ENCODE measurements around the gene SLC44A4.

SLC44A4 gene

GRCh38 chr6:31900917-31901414 lies 22.2 kb upstream of the SLC44A4 start:
- FAIRE-seq, result no peak

GRCh38 chr6:31899882-31900722 lies 21.3 kb upstream of the SLC44A4 start:
- no peak for FAIRE-seq

- FAIRE-seq, result no peak
Measured at GRCh38 chr6:31899215-31899614, 20.4 kb upstream of the SLC44A4 start.

- no peak for FAIRE-seq
Measured at GRCh38 chr6:31898383-31899011, 19.7 kb upstream of the SLC44A4 start.

- no peak for FAIRE-seq
Measured at GRCh38 chr6:31897612-31898382, 19.0 kb upstream of the SLC44A4 start, which contains the start of gene EHMT2. Gene EHMT2, minus strand, starts transcription at chr6:31897698. Its CDS starts 21 bp downstream, at chr6:31897677.

GRCh38 chr6:31896856-31897611 lies 18.2 kb upstream of the SLC44A4 start:
- FAIRE-seq, result no peak

- no peak for FAIRE-seq
Measured at GRCh38 chr6:31896493-31896855, 17.7 kb upstream of the SLC44A4 start.

DNA sequence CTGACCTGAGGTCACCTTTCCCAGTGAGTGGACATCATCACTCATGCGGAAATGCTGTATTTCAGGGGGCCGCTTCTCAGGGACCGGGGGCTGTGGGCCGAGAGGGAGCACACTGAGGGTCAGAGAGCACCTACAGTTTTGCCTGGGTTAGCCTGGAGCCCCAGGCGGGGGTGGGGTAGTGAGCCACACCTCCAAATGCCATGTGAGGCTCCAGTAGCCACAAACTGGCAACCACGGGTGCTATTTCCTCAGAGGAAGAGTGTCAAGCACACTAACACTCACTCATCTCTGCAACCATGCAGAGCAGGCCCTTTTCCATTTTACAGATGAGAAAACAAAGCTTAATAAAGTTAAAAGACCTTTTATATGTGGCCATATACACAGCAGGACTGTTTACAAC lies 14.0 kb upstream of the SLC44A4 start:
- FAIRE-seq, result no peak

DNA sequence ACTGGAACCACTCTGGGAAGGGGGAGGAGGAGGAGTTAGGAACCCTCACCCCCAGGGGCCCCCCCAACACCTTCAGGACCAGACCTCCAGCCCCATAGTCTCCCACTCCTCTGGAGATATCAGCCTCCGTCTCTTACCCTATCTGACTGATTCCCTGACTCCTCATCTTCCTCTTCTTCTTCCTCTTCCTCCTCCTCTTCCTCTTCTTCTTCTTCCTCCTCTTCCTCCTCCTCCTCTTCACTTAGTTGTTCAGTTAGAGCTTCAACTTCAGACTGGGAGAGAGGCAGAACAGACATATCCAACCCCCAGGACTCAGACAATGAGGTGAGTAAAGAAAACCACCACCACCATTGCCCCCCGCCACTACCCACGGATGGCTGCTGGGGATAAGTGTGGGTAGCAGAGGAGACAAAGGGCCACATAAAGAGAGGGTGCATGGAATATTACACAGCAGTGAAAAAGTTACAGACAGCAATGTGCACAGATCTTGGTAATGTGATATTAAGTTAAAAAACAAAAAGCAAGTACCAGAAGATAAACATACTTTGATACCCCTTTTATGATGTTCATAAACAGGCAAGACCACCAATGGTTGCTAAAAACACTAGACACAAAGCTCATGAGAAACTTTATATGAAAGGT lies 10.7 kb upstream of the SLC44A4 start:
- no peak for FAIRE-seq

GRCh38 chr6:31888276-31889258 lies 9.8 kb upstream of the SLC44A4 start:
- FAIRE-seq, result no peak

DNA sequence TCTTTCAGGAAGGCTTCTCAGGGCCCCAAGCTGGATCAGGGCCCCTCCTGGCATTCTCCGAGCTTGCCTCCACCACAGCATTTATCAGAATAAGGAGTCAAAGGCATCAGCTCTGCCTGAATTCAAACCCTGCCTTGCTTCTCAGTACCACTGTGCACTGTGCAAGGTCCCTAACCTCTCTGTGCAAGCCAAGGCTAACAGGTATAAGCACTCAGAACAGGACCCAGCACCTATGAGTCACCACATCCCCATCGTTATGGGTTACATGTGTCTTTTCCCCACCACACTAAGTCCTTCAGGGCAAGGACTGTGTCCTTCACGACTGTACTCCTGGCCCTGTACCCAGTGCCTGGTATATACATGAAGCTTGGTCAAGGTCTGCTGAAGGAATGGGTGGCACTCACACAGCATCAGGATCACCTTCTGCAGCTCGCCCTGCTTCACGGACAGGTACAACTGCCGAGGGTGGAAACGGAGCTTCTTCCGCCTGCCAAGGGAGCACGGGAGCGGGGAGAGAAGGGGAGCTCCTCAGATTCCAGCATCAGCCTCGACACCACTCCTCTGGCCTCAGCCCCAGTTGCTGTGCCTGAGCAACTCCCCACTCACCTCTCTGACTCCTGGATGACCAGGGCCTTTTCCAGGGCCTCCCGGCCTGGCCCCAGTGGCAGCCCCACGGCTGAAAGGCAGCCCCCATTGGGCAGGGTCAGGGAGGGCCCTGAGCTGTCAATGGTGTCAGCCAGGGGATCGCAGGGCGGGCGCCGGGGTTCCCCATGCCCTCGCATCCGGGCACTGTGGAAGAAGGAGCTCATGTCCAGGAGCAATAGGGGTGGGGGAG lies 8.6 kb upstream of the SLC44A4 start:
- no peak for FAIRE-seq

DNA sequence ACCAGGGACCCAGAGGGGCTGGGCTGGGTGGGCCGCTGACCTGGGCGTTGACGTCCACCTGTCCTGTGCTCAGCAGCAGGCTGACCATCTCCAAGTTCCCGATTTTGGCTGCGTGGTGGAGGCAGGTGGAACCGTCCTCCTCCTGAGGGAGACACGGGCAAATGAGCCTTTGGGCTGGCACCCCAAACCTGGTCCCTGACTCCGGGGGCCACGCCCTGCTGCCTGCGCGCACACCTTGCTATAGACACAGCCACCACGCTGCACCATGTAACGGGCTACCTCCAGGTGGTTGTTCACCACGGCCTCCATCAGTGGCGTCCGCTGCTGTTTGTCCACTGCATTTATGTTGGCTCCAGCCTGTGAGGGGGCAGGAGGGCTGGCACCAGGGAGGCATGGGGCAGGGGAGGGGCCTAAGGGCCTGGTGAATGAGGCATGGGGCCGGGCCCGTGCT lies 7.8 kb upstream of the SLC44A4 start:
- no peak for FAIRE-seq

GRCh38 chr6:31884528-31885035 lies 5.8 kb upstream of the SLC44A4 start:
- FAIRE-seq, result no peak

DNA sequence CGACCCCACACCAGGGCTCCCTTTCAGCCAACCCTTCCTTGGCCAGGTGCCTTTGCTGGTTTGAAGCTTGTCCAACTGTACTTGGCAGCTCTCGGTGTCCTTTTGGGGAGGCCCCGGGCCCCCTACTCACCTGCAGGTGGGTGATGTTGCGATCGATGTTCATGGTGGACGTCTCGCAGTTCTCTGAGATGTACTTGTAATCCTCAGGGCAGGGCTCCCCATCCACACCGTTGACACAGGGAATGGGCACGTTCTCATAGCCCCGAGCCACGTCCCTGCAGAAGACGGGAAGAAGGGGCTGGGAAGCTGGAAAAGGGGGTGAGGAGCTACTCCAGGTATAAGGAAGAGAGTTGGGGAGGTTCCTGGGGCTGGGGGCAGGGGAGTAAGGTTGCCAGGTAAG lies 4.9 kb upstream of the SLC44A4 start:
- FAIRE-seq, result no peak

- no peak for FAIRE-seq
Measured at GRCh38 chr6:31882344-31882743, 3.5 kb upstream of the SLC44A4 start.

DNA sequence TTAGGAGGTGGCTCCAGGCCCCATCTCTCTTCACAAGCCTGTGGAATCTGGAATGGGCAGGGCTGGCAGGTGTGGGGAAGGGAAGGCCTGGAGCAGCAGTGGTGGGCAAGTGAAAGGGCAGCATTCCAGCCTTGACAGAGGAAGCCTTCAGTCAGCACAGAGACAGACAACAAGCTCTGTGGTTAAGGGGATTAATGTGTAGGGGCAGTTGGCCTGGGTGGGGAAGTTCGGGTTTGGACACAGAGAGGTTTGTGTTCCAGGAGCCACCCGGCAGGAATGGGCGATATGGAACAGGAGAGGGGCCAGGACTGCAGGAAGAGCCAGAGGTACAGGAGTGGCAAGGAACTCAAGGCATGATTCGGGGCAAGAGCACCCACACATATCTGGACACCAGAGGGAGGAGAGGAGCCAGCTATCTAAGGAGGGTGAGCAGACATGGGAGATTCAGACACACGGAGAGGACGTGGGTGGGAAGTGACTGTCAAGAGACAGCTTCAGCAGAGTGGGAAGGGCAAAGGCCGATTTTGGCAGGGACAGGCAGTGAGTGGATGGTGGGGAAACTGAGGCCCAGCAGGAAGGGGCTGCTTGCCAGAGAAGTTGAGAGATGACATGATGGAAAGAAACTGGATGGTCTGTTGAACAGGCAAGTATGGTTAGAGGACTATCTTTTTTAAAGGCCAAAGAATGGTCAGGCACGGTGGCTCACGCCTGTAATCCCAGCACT lies 2.5 kb upstream of the SLC44A4 start:
- FAIRE-seq, result no peak

DNA sequence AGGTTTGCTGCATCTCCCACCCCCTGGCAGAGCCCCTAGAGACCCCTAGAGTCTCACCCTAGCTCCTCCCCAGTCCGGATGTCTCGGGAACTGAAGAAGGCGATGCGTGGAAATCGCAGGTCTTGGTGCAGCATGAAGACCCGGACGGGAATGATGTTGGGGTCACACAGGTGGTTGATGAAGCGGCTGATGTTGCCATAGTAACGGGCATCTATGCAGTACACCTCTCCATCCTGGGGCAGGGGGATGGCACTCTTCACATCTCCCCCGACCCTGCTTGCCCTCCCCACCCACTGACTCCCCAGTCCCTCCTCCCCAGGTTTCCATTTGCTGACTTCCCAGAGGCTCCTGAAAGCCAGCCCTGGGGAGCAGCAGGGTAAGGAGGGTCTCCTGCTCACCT lies 1.8 kb upstream of the SLC44A4 start:
- FAIRE-seq, result no peak

- no peak for FAIRE-seq
Measured at GRCh38 chr6:31879901-31880300, 1.1 kb upstream of the SLC44A4 start.

- FAIRE-seq, result no peak
Measured at GRCh38 chr6:31879143-31879542, 346 bp upstream of the SLC44A4 start.
